ENCODE data around the gene FBXW10B.
"Not testable (repeated sequence)": the region's sequence is repeated elsewhere in the genome, so short reads cannot be mapped to it uniquely, and the experiment has no call there.

DNA sequence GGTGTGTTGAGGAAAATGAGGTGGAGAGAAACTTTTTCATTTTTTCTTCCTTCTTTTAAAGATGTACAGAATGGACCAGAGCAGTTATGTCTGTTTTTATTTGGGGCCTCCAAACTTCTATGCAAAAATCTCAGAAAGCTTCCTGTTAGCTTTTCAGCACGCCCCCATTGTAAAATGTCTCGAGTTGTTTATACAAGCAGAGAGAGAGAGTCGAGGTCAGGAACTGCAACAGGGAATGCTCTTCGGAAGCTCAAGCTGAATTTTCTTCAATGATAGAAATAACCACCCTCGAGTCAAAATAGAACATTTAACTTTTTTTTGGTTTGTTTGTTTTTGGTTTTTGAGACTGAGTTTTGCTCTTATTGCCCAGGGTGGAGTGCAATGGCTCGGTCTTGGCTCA is 3.7 kb downstream of the FBXW10B start:
- TF ChIP-seq, protein P1, sequence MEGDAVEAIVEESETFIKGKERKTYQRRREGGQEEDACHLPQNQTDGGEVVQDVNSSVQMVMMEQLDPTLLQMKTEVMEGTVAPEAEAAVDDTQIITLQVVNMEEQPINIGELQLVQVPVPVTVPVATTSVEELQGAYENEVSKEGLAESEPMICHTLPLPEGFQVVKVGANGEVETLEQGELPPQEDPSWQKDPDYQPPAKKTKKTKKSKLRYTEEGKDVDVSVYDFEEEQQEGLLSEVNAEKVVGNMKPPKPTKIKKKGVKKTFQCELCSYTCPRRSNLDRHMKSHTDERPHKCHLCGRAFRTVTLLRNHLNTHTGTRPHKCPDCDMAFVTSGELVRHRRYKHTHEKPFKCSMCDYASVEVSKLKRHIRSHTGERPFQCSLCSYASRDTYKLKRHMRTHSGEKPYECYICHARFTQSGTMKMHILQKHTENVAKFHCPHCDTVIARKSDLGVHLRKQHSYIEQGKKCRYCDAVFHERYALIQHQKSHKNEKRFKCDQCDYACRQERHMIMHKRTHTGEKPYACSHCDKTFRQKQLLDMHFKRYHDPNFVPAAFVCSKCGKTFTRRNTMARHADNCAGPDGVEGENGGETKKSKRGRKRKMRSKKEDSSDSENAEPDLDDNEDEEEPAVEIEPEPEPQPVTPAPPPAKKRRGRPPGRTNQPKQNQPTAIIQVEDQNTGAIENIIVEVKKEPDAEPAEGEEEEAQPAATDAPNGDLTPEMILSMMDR (IDR thresholded peaks at IDR 0.05) = not testable (repeated sequence)
- not testable (repeated sequence) for TF ChIP-seq EZH2 (IDR thresholded peaks at IDR 0.05; ENCODE audit: borderline replicate concordance, insufficient read depth, low read depth, low read length, poor library complexity, severe bottlenecking)
